HTR-8/SVneo (cell line): ENCODE data around the gene TTC24.
"Not testable (repeated sequence)": the region's sequence is repeated elsewhere in the genome, so short reads cannot be mapped to it uniquely, and the experiment has no call there.

ENCODE experiments used
- DNase-seq: peaks from one replicate; pipeline ENCODE4 v3.0.0; 2011; ENCODE audit warnings: low spot score, mixed read lengths; ENCODE audit not compliant: insufficient read length
- FAIRE-seq: peaks from 2 replicates; lab custom pipeline; 2011; peaks lifted over from hg19 to GRCh38; lab: Jason Lieb, UNC

Gene TTC24

DNA sequence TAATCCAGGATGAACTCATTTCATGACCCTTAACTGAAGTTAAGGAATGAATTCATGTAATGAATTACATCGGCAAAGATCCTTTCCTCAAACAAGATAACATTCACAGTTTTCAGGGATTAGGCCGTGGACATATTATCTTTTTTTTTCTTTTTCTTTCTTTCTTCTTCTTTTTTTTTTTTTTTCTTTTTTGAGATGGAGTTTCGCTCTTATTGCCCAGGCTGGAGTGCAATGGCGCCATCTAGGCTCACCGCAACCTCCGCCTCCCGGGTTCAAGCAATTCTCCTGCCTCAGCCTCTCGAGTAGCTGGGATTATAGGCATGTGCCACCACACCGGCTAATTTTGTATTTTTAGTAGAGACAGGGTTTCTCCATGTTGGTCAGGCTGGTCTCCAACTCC is 51.6 kb downstream of the TTC24 start:
- not testable (repeated sequence) for FAIRE-seq

DNA sequence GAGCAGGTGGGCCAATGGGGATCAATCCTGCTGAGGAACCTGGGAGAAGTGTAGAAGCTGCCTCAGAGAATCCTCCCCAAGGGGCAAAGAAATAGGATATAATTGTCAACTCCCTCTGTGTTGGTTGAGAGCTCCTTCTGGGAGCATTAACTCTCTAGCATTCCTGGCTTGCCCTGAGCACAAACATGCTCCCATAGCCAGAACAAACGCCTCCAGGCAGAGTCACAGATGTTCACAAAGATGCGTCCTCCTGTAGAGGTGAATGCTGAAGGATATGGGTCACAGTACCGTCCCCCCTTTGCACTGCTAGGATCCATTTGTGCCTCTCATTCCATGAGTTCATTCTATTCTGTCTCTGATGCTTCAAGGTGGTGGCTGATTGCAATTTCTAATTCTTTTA is 52.8 kb downstream of the TTC24 start:
- DNase-seq (no peak), FAIRE-seq (no peak)

More for the DNA sequence above, 51.6 kb downstream of the TTC24 start:
- not testable (repeated sequence) for DNase-seq
